Bronchial epithelial cell (primary cell): Measurements from ENCODE around the gene RAP1GAP2. TPM values are rescaled to one million over a fixed set of nuclear protein-coding genes. Genes with fewer than 3 reads are reported as not detected.

Experiments used
- DNase-seq: peaks from one replicate; pipeline ENCODE4 v3.0.0-alpha.2; 2010; ENCODE audit warnings: low read depth
- FAIRE-seq: peaks from 2 replicates; lab custom pipeline; 2011; peaks lifted over from hg19 to GRCh38; lab: Jason Lieb, UNC
- H3K27me3 ChIP-seq: 2 replicates; pipeline ENCODE4 v1.5.1; 2011; ENCODE audit warnings: low read length; ENCODE audit not compliant: control insufficient read depth, insufficient read depth
- H3K36me3 ChIP-seq: 2 replicates; pipeline ENCODE4 v1.5.1; 2011; ENCODE audit warnings: low read length; ENCODE audit not compliant: control insufficient read depth, insufficient read depth
- H3K4me3 ChIP-seq: 2 replicates; pipeline ENCODE4 v1.5.1; 2011; ENCODE audit warnings: mild to moderate bottlenecking, low read depth, low read length, control low read depth
- total RNA-seq: library from RNA; depleted of rRNA; stranded (reverse); fragments of >200 nt; gene quantifications from 2 replicates; pipeline ENCODE4 v1.2.1, GENCODE V29; 2014
- TF ChIP-seq, protein P1 (sequence below): IDR thresholded peaks from 2 replicates; pipeline ENCODE4 v1.5.1; 2011; ENCODE audit warnings: mild to moderate bottlenecking, moderate library complexity, low read length, control low read depth, inconsistent platforms; ENCODE audit not compliant: insufficient read depth, severe bottlenecking

Gene RAP1GAP2
- total RNA-seq, 1 donor from 2014 or later: 15.0 TPM

DNA sequence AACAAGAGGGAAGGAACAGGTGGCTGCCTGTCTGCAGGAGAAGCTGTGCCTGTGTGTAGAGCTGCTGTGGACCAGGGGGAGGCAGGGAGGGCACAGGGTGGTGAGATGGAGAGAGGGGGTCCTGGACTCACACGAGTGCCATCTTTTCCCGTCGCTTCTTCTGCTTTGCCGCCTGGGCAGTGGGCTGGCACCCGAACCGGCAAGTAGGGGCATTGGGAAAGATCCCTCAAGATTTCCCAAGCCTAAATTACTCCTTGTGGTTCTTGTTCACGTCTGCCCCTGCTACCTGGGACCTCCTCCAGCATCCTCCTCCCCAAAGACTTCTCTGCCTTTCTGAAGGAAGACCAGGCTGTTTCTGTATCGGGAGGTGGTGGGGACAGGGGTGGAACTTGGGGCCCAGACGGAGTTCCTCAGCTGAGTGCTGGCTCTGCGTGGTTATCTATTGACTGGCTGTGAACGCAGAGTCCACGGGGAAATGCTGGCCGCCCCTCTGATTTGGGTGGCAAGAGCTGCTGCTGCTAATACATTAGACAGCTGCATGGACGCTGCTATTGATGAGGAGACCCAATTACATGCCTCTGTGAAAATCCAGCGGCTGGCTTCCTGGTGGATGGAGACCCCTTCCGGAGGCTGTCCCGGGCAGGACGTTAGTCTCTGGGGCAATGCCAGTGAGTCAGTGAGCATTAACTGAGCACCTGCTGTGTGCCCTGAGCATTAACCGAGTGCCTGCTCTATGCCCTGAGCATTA lies 152.7 kb downstream of the RAP1GAP2 start:
- DNase-seq: no peak
- FAIRE-seq: no peak

DNA sequence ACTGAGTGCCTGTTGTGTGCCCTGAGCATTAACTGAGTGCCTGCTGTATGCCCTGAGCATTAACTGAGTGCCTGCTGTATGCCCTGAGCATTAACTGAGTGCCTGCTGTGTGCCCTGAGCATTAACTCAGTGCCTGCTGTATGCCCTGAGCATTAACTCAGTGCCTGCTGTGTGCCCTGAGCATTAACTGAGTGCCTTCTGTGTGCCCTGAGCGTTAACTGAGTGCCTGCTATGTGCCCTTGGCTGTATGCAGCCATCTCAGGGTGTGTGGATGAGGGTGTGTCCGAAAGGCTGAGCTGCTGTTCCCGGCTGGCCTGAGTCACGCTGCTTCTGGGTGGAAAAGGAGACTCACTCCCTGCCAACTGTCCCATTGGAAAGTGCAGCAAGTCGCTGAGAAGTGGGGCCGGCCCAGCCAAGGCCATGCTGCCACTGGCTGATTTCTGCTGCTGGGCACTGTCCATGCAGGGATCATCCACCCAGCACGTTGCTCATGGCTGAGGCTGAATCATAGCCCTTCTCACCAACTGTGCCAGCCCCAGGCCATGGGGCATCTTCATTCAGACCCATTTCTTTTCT lies 153.3 kb downstream of the RAP1GAP2 start:
- TF ChIP-seq, protein P1, sequence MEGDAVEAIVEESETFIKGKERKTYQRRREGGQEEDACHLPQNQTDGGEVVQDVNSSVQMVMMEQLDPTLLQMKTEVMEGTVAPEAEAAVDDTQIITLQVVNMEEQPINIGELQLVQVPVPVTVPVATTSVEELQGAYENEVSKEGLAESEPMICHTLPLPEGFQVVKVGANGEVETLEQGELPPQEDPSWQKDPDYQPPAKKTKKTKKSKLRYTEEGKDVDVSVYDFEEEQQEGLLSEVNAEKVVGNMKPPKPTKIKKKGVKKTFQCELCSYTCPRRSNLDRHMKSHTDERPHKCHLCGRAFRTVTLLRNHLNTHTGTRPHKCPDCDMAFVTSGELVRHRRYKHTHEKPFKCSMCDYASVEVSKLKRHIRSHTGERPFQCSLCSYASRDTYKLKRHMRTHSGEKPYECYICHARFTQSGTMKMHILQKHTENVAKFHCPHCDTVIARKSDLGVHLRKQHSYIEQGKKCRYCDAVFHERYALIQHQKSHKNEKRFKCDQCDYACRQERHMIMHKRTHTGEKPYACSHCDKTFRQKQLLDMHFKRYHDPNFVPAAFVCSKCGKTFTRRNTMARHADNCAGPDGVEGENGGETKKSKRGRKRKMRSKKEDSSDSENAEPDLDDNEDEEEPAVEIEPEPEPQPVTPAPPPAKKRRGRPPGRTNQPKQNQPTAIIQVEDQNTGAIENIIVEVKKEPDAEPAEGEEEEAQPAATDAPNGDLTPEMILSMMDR: no peak
- no peak overlapping the region for H3K4me3 ChIP-seq
- H3K36me3 ChIP-seq: peaks cover 2% of the 10 kb centered on the region
- DNase-seq (peak; percentile 90), FAIRE-seq (peak; percentile 91)
- no peaks in the 10 kb centered on the region for H3K27me3 ChIP-seq

More for the DNA sequence above, 152.7 kb downstream of the RAP1GAP2 start:
- Histone ChIP-seq H3K36me3 (peaks cover 2% of the 10 kb centered on the region), H3K27me3 (no peaks in the 10 kb centered on the region), H3K4me3 (no peak overlapping the region)
- TF ChIP-seq, protein P1: no peak

DNA sequence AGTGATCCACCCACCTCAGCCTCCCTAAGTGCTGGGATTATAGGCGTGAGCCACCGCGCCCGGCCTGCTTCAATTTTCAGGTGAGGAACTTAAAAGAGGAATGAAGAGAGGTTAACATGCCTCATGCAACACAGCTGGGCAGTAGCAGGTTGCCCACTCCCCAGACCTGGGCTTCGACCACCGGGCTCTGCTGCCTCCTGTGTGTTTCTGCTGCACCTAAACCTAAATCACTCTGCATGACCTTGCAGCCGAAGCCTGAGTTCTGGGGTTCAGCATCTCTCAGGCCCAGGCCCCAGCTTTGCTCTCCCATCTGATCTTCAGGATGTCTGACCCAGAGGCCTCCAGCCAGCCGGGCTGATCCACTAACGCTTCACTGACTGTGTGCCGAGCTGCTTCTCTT lies 154.6 kb downstream of the RAP1GAP2 start:
- peaks cover 2% of the 10 kb centered on the region for H3K36me3 ChIP-seq
- FAIRE-seq: no peak

DNA sequence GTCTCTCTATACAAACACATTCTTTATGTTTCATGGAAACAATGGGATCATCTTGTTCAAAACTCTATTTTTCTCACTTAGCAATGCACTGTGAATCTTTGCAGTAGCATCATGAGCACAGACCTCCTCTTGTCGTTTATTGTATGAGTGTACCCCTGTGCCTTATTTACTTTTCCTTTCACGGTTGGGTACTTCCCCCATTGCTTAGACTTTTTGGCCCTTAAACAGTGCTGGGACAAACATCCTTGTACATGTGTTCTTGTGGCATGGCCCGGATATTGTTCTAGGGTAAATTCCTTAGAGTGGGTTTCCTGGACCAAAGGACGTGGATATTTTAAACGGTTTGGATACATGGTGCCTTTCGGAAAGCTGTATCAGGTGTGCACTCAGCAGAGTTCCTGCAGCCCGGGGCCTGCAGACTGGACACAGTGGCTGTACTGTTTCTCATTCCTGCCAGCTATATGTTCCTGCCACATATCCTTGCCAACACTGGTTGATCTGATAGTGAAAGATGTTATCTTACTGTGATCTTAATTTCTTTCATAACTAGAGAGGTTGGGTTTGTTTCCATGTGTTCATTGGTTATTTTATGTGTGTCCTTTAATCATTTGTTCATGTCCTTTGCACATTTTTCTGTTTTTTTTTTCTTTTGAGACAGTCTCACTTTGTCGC lies 156.1 kb downstream of the RAP1GAP2 start:
- DNase-seq (no peak), FAIRE-seq (no peak)
- H3K36me3 ChIP-seq: peaks cover 2% of the 10 kb centered on the region
- H3K27me3 ChIP-seq: no peaks in the 10 kb centered on the region
- TF ChIP-seq, protein P1: no peak
- H3K4me3 ChIP-seq: no peak overlapping the region

More for the DNA sequence above, 154.6 kb downstream of the RAP1GAP2 start:
- H3K27me3 ChIP-seq: no peaks in the 10 kb centered on the region
- no peak for DNase-seq
- H3K4me3 ChIP-seq: no peak overlapping the region
- TF ChIP-seq, protein P1: no peak

DNA sequence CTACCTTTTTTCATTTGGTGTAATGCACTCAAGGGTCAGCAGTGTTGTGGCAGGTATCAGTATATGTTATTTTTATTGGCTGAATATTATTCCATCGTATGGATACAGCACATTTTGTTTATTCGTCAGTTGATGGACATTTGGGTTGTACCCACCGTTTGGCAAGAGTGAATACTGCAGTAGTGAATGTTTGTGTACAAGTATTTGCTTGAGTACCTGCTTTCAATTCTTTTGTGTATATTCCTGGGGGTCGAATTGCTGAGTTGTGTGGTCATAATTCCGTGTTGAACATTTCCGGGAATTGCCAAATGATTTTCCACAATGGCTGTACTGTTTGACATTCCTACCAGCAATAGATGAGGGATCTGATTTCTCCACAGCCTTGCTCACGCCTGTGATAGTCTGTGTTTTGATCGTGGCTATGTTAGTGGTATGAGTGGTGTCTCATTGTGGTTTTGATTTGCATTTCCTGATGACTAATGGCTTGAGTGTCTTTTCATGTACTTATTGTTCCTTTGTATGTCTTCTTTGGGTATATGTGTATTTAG lies 158.7 kb downstream of the RAP1GAP2 start:
- Histone ChIP-seq H3K27me3 (no peaks in the 10 kb centered on the region), H3K36me3 (peaks cover 2% of the 10 kb centered on the region), H3K4me3 (no peak overlapping the region)
- peak; percentile 100 for DNase-seq
- TF ChIP-seq, protein P1: no peak
- FAIRE-seq: peak; percentile 100
